Measurements from ENCODE around the gene NINJ2. TPM values are rescaled to one million over a fixed set of nuclear protein-coding genes. Genes with fewer than 3 reads are reported as not detected.

The NINJ2 gene
- total RNA-seq, 4 donors from 2014 or later, result 3.8 to 8.3 (median 5.2) TPM; not detected in 1

DNA sequence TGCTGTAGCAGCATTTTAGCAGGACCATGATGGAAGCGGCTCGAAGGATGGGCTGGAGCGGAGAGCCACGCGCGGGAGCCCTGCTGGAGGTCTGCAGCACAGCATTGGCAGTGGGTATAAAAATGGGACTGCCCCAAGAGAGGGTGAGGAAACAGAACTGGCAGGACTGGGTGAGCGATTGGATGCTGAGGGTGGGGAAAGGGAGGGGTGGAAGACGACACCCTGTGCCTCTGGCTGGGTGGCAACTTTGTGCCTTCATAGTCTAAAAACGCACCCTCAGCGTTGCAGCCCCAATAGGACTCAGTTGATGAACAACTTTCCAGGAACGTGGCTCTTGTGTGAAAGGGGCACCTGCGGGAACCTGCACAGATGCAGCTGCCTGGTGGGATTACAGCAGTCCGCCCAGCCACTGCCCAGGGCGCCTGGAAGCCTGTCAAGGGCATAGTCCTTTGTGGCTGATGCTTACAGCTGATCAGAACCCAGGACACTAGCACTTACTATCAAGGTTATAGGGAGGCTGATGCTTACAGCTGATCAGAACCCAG, 73.0 kb downstream of the NINJ2 start:
- DNase-seq, result peak in 2 of 3 donors; percentile 24 to 29
- Histone ChIP-seq H3K27me3 (no peaks in the 10 kb centered on the region), H3K9me3 (no peaks in the 10 kb centered on the region), H3K4me3 (no peak overlapping the region), H3K36me3 (no peaks in the 10 kb centered on the region), H3K4me1 (no peaks in the 10 kb centered on the region), H3K27ac (no peak overlapping the region)
- TF ChIP-seq POLR2A (IDR thresholded peaks at IDR 0.05), result no peak
- TF ChIP-seq, protein P1, sequence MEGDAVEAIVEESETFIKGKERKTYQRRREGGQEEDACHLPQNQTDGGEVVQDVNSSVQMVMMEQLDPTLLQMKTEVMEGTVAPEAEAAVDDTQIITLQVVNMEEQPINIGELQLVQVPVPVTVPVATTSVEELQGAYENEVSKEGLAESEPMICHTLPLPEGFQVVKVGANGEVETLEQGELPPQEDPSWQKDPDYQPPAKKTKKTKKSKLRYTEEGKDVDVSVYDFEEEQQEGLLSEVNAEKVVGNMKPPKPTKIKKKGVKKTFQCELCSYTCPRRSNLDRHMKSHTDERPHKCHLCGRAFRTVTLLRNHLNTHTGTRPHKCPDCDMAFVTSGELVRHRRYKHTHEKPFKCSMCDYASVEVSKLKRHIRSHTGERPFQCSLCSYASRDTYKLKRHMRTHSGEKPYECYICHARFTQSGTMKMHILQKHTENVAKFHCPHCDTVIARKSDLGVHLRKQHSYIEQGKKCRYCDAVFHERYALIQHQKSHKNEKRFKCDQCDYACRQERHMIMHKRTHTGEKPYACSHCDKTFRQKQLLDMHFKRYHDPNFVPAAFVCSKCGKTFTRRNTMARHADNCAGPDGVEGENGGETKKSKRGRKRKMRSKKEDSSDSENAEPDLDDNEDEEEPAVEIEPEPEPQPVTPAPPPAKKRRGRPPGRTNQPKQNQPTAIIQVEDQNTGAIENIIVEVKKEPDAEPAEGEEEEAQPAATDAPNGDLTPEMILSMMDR (IDR thresholded peaks at IDR 0.05), result no peak

GRCh38 chr12:588646-589045, 74.6 kb downstream of the NINJ2 start:
- H3K4me3 ChIP-seq, result no peak overlapping the region
- no peaks in the 10 kb centered on the region for H3K4me1 ChIP-seq
- H3K36me3 ChIP-seq, result no peaks in the 10 kb centered on the region
- H3K27ac ChIP-seq, result no peak overlapping the region
- TF ChIP-seq POLR2A (IDR thresholded peaks at IDR 0.05), result no peak
- TF ChIP-seq, protein P1 (IDR thresholded peaks at IDR 0.05), result no peak
- DNase-seq, result no peak
- H3K9me3 ChIP-seq, result no peaks in the 10 kb centered on the region
- no peaks in the 10 kb centered on the region for H3K27me3 ChIP-seq

- TF ChIP-seq POLR2A (IDR thresholded peaks at IDR 0.05), result no peak
- TF ChIP-seq, protein P1 (IDR thresholded peaks at IDR 0.05), result no peak
These were observed 75.3 kb downstream of the NINJ2 start for GRCh38 chr12:588024-588322.

GRCh38 chr12:587132-588023, 75.9 kb downstream of the NINJ2 start:
- H3K27me3 ChIP-seq, result no peaks in the 10 kb centered on the region
- H3K4me1 ChIP-seq, result no peaks in the 10 kb centered on the region
- no peak overlapping the region for H3K4me3 ChIP-seq
- H3K36me3 ChIP-seq, result no peaks in the 10 kb centered on the region
- no peak for TF ChIP-seq POLR2A (IDR thresholded peaks at IDR 0.05)
- TF ChIP-seq, protein P1 (IDR thresholded peaks at IDR 0.05), result no peak
- DNase-seq, result peak in 2 of 3 donors; percentile 21 to 24
- H3K9me3 ChIP-seq, result no peaks in the 10 kb centered on the region
- no peak overlapping the region for H3K27ac ChIP-seq

More at GRCh38 chr12:588024-588322, 75.3 kb downstream of the NINJ2 start:
- Histone ChIP-seq H3K27ac (no peak overlapping the region), H3K4me1 (no peaks in the 10 kb centered on the region), H3K27me3 (no peaks in the 10 kb centered on the region), H3K9me3 (no peaks in the 10 kb centered on the region), H3K4me3 (no peak overlapping the region), H3K36me3 (no peaks in the 10 kb centered on the region)
- no peak for DNase-seq

DNA sequence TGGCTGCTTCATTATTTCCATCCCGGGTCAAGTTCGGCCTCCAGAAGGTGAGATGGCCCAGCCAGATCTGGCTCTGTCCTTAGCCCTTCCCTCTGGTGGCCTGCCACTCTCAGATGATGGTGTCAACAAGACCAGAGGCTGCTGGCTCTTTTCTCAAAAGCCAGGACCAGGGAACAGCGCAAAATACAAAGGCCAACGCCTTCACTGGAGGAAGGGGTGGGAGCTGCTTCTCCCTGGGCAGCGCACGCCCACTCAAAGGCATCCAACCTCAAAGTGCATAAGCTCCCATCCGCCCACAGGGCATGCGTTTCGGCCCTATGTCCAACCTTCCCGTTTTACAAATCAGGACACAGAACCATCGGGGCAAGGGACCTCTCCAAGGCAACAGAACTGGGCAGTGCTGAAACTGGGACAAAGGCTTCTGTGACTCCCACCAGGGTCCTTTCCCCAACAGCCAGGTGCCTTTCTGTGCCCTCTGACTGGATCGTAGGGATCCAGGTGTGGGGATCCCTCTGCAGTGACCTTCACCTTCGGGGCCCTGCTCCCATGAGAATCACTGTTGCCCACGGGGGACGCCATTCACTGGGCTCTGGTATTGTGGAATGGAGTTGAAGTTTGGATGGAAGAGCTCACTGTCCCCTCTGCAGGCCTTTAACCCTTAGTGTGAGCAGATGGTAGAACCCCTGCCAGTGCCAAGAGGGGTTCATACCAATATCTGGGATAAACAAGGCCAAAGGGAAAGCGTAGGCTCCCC, 76.8 kb downstream of the NINJ2 start:
- Histone ChIP-seq H3K4me3 (no peak overlapping the region), H3K9me3 (no peaks in the 10 kb centered on the region), H3K36me3 (no peaks in the 10 kb centered on the region), H3K4me1 (no peaks in the 10 kb centered on the region), H3K27me3 (no peaks in the 10 kb centered on the region), H3K27ac (no peak overlapping the region)
- peak in 2 of 3 donors; percentile 23 to 30 for DNase-seq
- no peak for TF ChIP-seq POLR2A (IDR thresholded peaks at IDR 0.05)
- TF ChIP-seq, protein P1 (IDR thresholded peaks at IDR 0.05), result no peak
